Psoas muscle (tissue), 8 donors: Measurements from ENCODE around the gene PEPD. TPM values are rescaled to one million over a fixed set of nuclear protein-coding genes. Genes with fewer than 3 reads are reported as not detected.
A peak's percentile ranks its signal among the peaks of the same experiment; 100 is the strongest.

ENCODE experiments used
- ATAC-seq, 4 donors: fragments of 200-7000 bp; cut with Tn5 transposase; one replicate each; pipeline ENCODE4 v1.9.1; 2020; ENCODE audit warnings: moderate library complexity in 3 of 4, mild to moderate bottlenecking in 2 of 4
- DNase-seq, 2 donors: peaks; one replicate each; pipeline ENCODE4 v3.0.0-alpha.2; 2020
- H3K27ac ChIP-seq: fragments of 200-600 bp; one replicate; pipeline ENCODE4 v1.8.0; 2022
- H3K27me3 ChIP-seq, 3 donors: fragments of 200-600 bp in 1 of 3; one replicate each; pipeline versions ENCODE4 v1.6.1 to v1.8.0; 2013 to 2022; ENCODE audit warnings: low read length in 2 of 3, mild to moderate bottlenecking in 2 of 3, moderate library complexity in 1 of 3; ENCODE audit not compliant: insufficient read depth in 3 of 3
- H3K36me3 ChIP-seq, 2 donors: fragments of 200-600 bp in 1 of 2; one replicate each; pipeline versions ENCODE4 v1.6.1 to v1.8.0; 2013 to 2022; ENCODE audit warnings: low read depth in 1 of 2, mild to moderate bottlenecking in 1 of 2, moderate library complexity in 1 of 2; ENCODE audit not compliant: insufficient read depth in 1 of 2
- H3K4me1 ChIP-seq: fragments of 200-600 bp; one replicate; pipeline ENCODE4 v1.8.0; 2022
- H3K4me3 ChIP-seq: fragments of 200-600 bp; one replicate; pipeline ENCODE4 v1.8.0; 2022; ENCODE audit warnings: mild to moderate bottlenecking
- H3K9me3 ChIP-seq: fragments of 200-600 bp; one replicate; pipeline ENCODE4 v1.8.0; 2022
- WGBS, 3 donors: extraction: QIAGEN DNeasy Blood & Tissue Kit; methylation state at CpG; one replicate each; pipeline versions ENCODE4 v1.1.6 to v1.1.7; 2013; 5-methylcytosine and 5-hydroxymethylcytosine counted together
- intact Hi-C, 2 donors: fragments of 100-400 bp; cut with DNase I; formaldehyde crosslinking; loops; one replicate each; pipeline versions ENCODE4 v1.11.0 to v1.14.2; 2022
- polyA plus RNA-seq, 3 donors: library from polyadenylated mRNA; stranded (reverse); fragments of 200-250 nt; gene quantifications; one replicate each; pipeline ENCODE4 v1.2.3, GENCODE V29; 2013
- total RNA-seq, 4 donors: library from RNA; stranded (reverse); fragmentation: NEBNext Ultra II Directional in 2 of 4; extraction: Animal tissue kit (Norgen Biotek cat#: 25700) in 2 of 4; gene quantifications; one replicate each; pipeline versions ENCODE4 v1.2.1 to v1.2.4, GENCODE V29; 2021 to 2023
- TF ChIP-seq, protein P1 (sequence below): fragments of 200-600 bp; IDR thresholded peaks from one replicate; pipeline ENCODE4 v1.8.0; 2022; ENCODE audit warnings: antibody characterized with exemption
- donor health status: healthy with polysubstance abuse.
- donor health status: DM: no; HTN: no; CAD: no; lungs with moderate emphysema.
- donor health status: Bipolar disorder and iron deficiency.
- donor health status: healthy.
- donor health status: DM: yes; HTN: yes; CAD: no.
- donor health status: DM: no; HTN: no; CAD: no.
- donor health status: DM: no; HTN: no; CAD: no.
- donor health status: DM: yes; HTN: yes; CAD: no.

Gene PEPD
- total and polyA plus RNA-seq, 7 donors: 26.3 to 40.2 (median 35.1) TPM

DNA sequence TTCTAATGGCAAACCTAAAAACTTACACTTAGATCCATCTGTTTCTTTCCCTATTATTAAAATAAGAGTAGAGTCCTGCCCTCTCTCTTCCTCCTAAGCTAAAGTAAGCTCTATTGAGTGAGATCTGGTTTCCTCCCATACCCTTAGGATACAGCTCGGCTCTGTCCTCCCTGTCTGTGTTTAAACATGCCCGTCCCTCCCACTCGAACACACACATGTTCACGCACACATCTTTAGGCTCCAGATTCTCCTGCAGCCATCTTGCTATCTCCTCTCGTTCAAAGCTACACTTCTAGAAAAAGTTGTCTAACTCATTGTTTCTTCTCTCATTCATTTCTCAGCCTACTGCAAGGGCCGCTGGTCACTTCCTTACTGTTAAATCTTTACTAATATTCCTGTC, 163.2 kb downstream of the PEPD start:
- no peak for DNase-seq
- H3K27me3 ChIP-seq: no peaks in the 10 kb centered on the region
- TF ChIP-seq, protein P1, sequence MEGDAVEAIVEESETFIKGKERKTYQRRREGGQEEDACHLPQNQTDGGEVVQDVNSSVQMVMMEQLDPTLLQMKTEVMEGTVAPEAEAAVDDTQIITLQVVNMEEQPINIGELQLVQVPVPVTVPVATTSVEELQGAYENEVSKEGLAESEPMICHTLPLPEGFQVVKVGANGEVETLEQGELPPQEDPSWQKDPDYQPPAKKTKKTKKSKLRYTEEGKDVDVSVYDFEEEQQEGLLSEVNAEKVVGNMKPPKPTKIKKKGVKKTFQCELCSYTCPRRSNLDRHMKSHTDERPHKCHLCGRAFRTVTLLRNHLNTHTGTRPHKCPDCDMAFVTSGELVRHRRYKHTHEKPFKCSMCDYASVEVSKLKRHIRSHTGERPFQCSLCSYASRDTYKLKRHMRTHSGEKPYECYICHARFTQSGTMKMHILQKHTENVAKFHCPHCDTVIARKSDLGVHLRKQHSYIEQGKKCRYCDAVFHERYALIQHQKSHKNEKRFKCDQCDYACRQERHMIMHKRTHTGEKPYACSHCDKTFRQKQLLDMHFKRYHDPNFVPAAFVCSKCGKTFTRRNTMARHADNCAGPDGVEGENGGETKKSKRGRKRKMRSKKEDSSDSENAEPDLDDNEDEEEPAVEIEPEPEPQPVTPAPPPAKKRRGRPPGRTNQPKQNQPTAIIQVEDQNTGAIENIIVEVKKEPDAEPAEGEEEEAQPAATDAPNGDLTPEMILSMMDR: no peak
- H3K4me1 ChIP-seq: no peaks in the 10 kb centered on the region
- WGBS, 3 donors: 82 to 85% (median 83%) methylated on average over 6 of the region's 6 CpGs
- intact Hi-C loops: no loop called here
- no peak for ATAC-seq
- H3K27ac ChIP-seq: no peak overlapping the region
- H3K36me3 ChIP-seq: no peaks in the 10 kb centered on the region
- no peaks in the 10 kb centered on the region for H3K9me3 ChIP-seq
- no peak overlapping the region for H3K4me3 ChIP-seq

DNA sequence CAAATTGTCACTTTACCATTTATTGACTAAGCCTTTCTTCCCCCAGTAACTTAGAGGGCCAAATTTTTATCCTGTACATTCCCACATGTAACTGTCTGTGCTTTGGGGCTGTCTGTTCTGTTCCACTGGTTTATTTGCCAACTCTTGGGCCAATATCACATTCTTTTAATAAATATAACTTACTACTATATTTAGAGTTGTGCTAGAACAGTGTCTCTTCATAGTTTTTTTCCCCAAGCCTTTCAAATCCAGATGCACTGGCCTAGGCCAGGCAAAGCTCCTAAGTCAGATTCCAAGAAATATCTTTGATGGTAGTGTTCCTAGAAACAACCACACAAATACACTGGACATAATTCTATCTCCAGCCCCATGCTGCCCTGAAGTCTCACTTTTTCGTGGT, 164.0 kb downstream of the PEPD start:
- H3K27me3 ChIP-seq: no peaks in the 10 kb centered on the region
- WGBS, 3 donors: 24 to 39% (median 36%) methylated on average over 1 of the region's 1 CpG
- TF ChIP-seq, protein P1: no peak
- H3K4me3 ChIP-seq: no peak overlapping the region
- H3K27ac ChIP-seq: no peak overlapping the region
- no peaks in the 10 kb centered on the region for H3K36me3 ChIP-seq
- no peak for DNase-seq
- H3K9me3 ChIP-seq: no peaks in the 10 kb centered on the region
- intact Hi-C loops: no loop called here
- no peak for ATAC-seq
- H3K4me1 ChIP-seq: no peaks in the 10 kb centered on the region

DNA sequence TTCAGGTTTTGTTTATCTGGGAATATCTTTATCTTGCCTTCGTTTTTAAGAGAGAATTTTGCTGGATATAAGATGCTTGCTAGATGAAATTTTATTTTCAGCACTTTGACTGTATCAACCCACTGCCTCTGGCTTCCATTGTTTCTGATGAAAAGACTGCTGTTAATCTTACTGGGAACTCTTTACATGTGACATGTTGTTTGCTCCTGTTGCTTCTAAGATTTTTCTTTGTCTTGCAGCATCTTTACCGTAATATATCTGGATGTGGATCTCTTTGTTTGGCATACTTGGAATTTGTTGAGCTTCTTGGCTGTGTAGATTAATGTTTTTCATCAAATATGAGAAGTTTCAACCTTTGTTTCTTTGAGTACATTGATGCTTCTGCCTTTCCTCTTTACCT, 166.1 kb downstream of the PEPD start:
- ATAC-seq (no peak), DNase-seq (no peak)
- Histone ChIP-seq H3K36me3 (no peaks in the 10 kb centered on the region), H3K27ac (no peak overlapping the region), H3K9me3 (no peaks in the 10 kb centered on the region), H3K27me3 (no peaks in the 10 kb centered on the region), H3K4me1 (no peaks in the 10 kb centered on the region), H3K4me3 (no peak overlapping the region)
- intact Hi-C loops: no loop called here
- TF ChIP-seq, protein P1: no peak
- 76 to 84% (median 77%) methylated on average over 2 of the region's 2 CpGs for WGBS, 3 donors

DNA sequence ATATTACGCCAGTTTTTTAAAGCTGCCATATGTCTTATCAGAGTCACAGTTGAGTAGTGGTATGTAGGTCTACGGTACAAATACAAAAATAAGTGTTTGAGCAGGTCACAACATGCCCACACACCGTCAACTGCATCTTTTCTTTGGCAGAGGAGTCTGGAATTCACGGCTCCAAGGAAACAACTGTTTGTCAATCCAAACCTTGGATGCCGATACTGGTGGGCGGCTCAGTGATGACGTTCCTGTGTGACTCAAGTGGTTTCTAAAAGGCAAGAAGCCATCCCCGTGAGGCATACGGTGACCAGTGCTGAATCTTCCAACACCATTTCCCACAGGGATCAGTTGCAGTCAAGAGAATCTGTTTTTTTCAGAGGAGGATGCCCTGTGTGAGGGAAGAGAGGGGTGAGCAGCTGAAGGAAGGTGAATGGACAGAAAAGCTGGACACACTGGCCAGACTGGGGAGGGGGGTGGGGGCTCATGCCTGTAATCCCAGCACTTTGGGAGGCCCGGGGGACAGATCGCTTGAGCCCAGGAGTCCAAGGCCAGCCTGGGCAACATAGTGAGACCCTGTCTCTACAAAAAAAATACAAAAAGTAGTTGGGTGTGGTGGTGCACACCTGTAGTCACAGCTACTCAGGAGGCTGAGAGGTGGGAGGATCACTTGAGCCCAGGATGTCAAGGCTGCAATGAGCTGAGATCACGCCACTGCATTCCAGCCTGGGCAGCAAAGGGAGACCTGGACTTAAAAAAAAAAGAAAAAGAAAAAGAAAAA, 170.9 kb downstream of the PEPD start:
- WGBS, 3 donors: 36 to 43% (median 39%) methylated on average over 12 of the region's 12 CpGs
- DNase-seq (peak; percentile 66 to 72), ATAC-seq (peak; percentile 83 to 88 (median 86))

More for the DNA sequence above, 170.9 kb downstream of the PEPD start:
- no peaks in the 10 kb centered on the region for H3K9me3 ChIP-seq
- H3K4me3 ChIP-seq: no peak overlapping the region
- intact Hi-C loops: no loop called here
- H3K36me3 ChIP-seq: no peaks in the 10 kb centered on the region
- TF ChIP-seq, protein P1: no peak
- no peak overlapping the region for H3K27ac ChIP-seq
- no peaks in the 10 kb centered on the region for H3K27me3 ChIP-seq
- H3K4me1 ChIP-seq: peaks cover 7% of the 10 kb centered on the region
